Hepatocyte (in vitro differentiated cells): ENCODE results near the gene SEC16B.

Source experiments
- EZH2 ChIP-seq: fragments of 200-600 bp; sonication (generic); IDR thresholded peaks from 2 replicates; pipeline ENCODE4 v1.6.1; 2016; ENCODE audit warnings: antibody characterized with exemption, mild to moderate bottlenecking, borderline replicate concordance
- TF ChIP-seq, protein P1 (sequence below): fragments of 200-600 bp; sonication (generic); IDR thresholded peaks from 2 replicates; pipeline ENCODE4 v1.5.1; 2016; ENCODE audit warnings: antibody characterized with exemption, mild to moderate bottlenecking; ENCODE audit not compliant: poor library complexity

DNA sequence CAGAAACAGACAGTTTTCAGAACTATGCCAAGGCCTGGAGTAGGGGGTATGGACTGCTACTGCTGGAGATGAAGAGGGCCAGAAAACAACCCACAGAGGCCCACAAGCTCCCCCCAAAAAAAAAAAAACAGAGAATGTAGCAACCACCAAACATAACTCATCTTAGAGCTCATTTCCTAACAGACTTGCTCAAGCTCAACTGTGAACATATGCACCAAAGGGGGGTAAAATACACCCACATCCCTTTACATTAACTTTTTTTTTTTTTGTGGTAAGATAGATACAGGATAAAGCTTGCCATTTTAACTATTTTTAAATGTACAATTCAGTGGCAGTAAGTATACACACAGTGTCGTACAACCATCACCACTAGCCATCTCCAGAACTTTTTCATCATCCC lies 36.0 kb downstream of the SEC16B start:
- TF ChIP-seq, protein P1, sequence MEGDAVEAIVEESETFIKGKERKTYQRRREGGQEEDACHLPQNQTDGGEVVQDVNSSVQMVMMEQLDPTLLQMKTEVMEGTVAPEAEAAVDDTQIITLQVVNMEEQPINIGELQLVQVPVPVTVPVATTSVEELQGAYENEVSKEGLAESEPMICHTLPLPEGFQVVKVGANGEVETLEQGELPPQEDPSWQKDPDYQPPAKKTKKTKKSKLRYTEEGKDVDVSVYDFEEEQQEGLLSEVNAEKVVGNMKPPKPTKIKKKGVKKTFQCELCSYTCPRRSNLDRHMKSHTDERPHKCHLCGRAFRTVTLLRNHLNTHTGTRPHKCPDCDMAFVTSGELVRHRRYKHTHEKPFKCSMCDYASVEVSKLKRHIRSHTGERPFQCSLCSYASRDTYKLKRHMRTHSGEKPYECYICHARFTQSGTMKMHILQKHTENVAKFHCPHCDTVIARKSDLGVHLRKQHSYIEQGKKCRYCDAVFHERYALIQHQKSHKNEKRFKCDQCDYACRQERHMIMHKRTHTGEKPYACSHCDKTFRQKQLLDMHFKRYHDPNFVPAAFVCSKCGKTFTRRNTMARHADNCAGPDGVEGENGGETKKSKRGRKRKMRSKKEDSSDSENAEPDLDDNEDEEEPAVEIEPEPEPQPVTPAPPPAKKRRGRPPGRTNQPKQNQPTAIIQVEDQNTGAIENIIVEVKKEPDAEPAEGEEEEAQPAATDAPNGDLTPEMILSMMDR = no peak
- TF ChIP-seq EZH2 = no peak
